Colonic mucosa (tissue), 4 donors: Measurements from ENCODE around the gene SLC2A9. TPM values are rescaled to one million over a fixed set of nuclear protein-coding genes. Genes with fewer than 3 reads are reported as not detected.

Source experiments
- DNase-seq: peaks from one replicate; pipeline ENCODE4 v3.0.0-alpha.2; 2020
- H3K27ac ChIP-seq: fragments of 200-600 bp; one replicate; pipeline ENCODE4 v1.8.0; 2021
- H3K27me3 ChIP-seq: fragments of 200-600 bp; one replicate; pipeline ENCODE4 v1.8.0; 2021
- H3K36me3 ChIP-seq: fragments of 200-600 bp; one replicate; pipeline ENCODE4 v1.8.0; 2021
- H3K4me1 ChIP-seq: fragments of 200-600 bp; one replicate; pipeline ENCODE4 v1.8.0; 2021; ENCODE audit warnings: mild to moderate bottlenecking
- H3K4me3 ChIP-seq: fragments of 200-600 bp; one replicate; pipeline ENCODE4 v1.8.0; 2021
- H3K9ac ChIP-seq, 2 donors: one replicate each; pipeline ENCODE4 v1.7.0; 2013; ENCODE audit warnings: control low read depth in 2 of 2, low read depth in 2 of 2, low read length in 2 of 2
- H3K9me3 ChIP-seq: fragments of 200-600 bp; one replicate; pipeline ENCODE4 v1.8.0; 2021
- CTCF ChIP-seq: fragments of 200-600 bp; IDR thresholded peaks from one replicate; pipeline ENCODE4 v1.8.0; 2022; ENCODE audit warnings: antibody characterized with exemption, mild to moderate bottlenecking
- intact Hi-C: fragments of 100-400 bp; cut with DNase I; formaldehyde crosslinking; loops from one replicate; pipeline ENCODE4 v1.14.1; 2022
- total RNA-seq, 2 donors: library from RNA; stranded (reverse); fragmentation: NEBNext Ultra II Directional in 1 of 2; extraction: Animal tissue kit (Norgen Biotek cat#: 25700) in 1 of 2; gene quantifications; one replicate each; pipeline ENCODE4 v1.2.1, GENCODE V29; 2021
- donor health status: healthy.
- donor health status: DM: no; HTN: no; CAD: no.
- donor health status: DM: no; HTN: no; CAD: no.

SLC2A9 gene
- total RNA-seq, 2 donors from 2014 or later = 4.3 to 6.8 TPM

- intact Hi-C loops = no loop called here
- Histone ChIP-seq H3K4me1 (peaks cover 8% of the 10 kb centered on the region), H3K9me3 (no peaks in the 10 kb centered on the region), H3K27ac (peak overlapping the region; percentile 58), H3K36me3 (no peaks in the 10 kb centered on the region), H3K27me3 (no peaks in the 10 kb centered on the region), H3K4me3 (no peak overlapping the region), H3K9ac (peak overlapping the region in 1 of 2 donors; percentile 53)
- TF ChIP-seq CTCF = no peak
- DNase-seq = peak; percentile 39
These were observed 26.9 kb downstream of the SLC2A9 start for GRCh38 chr4:9994246-9994847.

GRCh38 chr4:9989918-9990635, 31.2 kb downstream of the SLC2A9 start:
- H3K9ac ChIP-seq = no peak overlapping the region
- H3K9me3 ChIP-seq = no peaks in the 10 kb centered on the region
- no peaks in the 10 kb centered on the region for H3K27me3 ChIP-seq
- no peaks in the 10 kb centered on the region for H3K4me1 ChIP-seq
- no peak overlapping the region for H3K27ac ChIP-seq
- no peaks in the 10 kb centered on the region for H3K36me3 ChIP-seq
- intact Hi-C loops = no loop called here
- TF ChIP-seq CTCF = no peak
- H3K4me3 ChIP-seq = no peak overlapping the region
- DNase-seq = no peak

GRCh38 chr4:9988933-9989332, 32.4 kb downstream of the SLC2A9 start:
- Histone ChIP-seq H3K27me3 (no peaks in the 10 kb centered on the region), H3K27ac (no peak overlapping the region), H3K9ac (no peak overlapping the region), H3K4me3 (no peak overlapping the region), H3K36me3 (no peaks in the 10 kb centered on the region), H3K9me3 (no peaks in the 10 kb centered on the region), H3K4me1 (no peaks in the 10 kb centered on the region)
- intact Hi-C loops = no loop called here
- DNase-seq = no peak
- TF ChIP-seq CTCF = no peak

GRCh38 chr4:9988363-9988749, 32.9 kb downstream of the SLC2A9 start:
- DNase-seq = no peak
- H3K9ac ChIP-seq = no peak overlapping the region
- no peak for TF ChIP-seq CTCF
- no peaks in the 10 kb centered on the region for H3K9me3 ChIP-seq
- intact Hi-C loops = no loop called here
- H3K27ac ChIP-seq = no peak overlapping the region
- no peaks in the 10 kb centered on the region for H3K27me3 ChIP-seq
- no peak overlapping the region for H3K4me3 ChIP-seq
- H3K4me1 ChIP-seq = no peaks in the 10 kb centered on the region
- no peaks in the 10 kb centered on the region for H3K36me3 ChIP-seq

- Histone ChIP-seq H3K9me3 (no peaks in the 10 kb centered on the region), H3K27me3 (no peaks in the 10 kb centered on the region), H3K9ac (no peak overlapping the region), H3K36me3 (no peaks in the 10 kb centered on the region), H3K4me3 (no peak overlapping the region), H3K27ac (no peak overlapping the region), H3K4me1 (no peaks in the 10 kb centered on the region)
- intact Hi-C loops = no loop called here
- DNase-seq = no peak
- no peak for TF ChIP-seq CTCF
These were observed 33.4 kb downstream of the SLC2A9 start for GRCh38 chr4:9987749-9988362.
